Measurements from ENCODE around the gene TMEM156. TPM values are rescaled to one million over a fixed set of nuclear protein-coding genes. Genes with fewer than 3 reads are reported as not detected.

Gene TMEM156
- total and polyA plus RNA-seq, 4 donors, result 0.72 to 2.5 (median 0.98) TPM

Other genes starting within 250 kb of the TMEM156 start
- 1 to 10 TPM; 1.9 to 5.4 TPM for gene TLR10, start 249.4 kb downstream of the TMEM156 start, total RNA-seq
- 1 to 10 TPM; 2.7 to 4.7 TPM for gene TLR10, start 249.4 kb downstream of the TMEM156 start, polyA plus RNA-seq (ENCODE audit: insufficient read length in 2 of 2)
- 10 to 100 TPM; 11.0 to 32.2 TPM for gene TLR1, start 227.6 kb downstream of the TMEM156 start, total RNA-seq
- gene TLR1, start 227.6 kb downstream of the TMEM156 start, polyA plus RNA-seq (ENCODE audit: insufficient read length in 2 of 2), result 1 to 10 TPM; 3.7 to 5.7 TPM
- gene TLR6, start 175.6 kb downstream of the TMEM156 start, total RNA-seq, result 1 to 10 TPM; 2.9 to 6.1 TPM
- gene TLR6, start 175.6 kb downstream of the TMEM156 start, polyA plus RNA-seq (ENCODE audit: insufficient read length in 2 of 2), result 1 to 10 TPM; 1.4 to 1.6 TPM
- gene FAM114A1, start 164.6 kb downstream of the TMEM156 start, total RNA-seq, result 10 to 100 TPM; 49.2 to 71.8 TPM
- gene FAM114A1, start 164.6 kb downstream of the TMEM156 start, polyA plus RNA-seq (ENCODE audit: insufficient read length in 2 of 2), result 10 to 100 TPM; 16.2 to 24.6 TPM
- gene KLHL5, start 29.8 kb upstream of the TMEM156 start, total RNA-seq, result 10 to 100 TPM; 58.8 to 83.6 TPM
- 10 to 100 TPM; 67.1 to 88.2 TPM for gene KLHL5, start 29.8 kb upstream of the TMEM156 start, polyA plus RNA-seq (ENCODE audit: insufficient read length in 2 of 2)
- gene WDR19, start 150.1 kb upstream of the TMEM156 start, total RNA-seq, result 10 to 100 TPM; 44.5 to 58.1 TPM
- gene WDR19, start 150.1 kb upstream of the TMEM156 start, polyA plus RNA-seq (ENCODE audit: insufficient read length in 2 of 2), result 10 to 100 TPM; 58.0 to 61.2 TPM